Endothelial cell of umbilical vein (primary cell): ENCODE measurements around the gene NUDCD3.

Source experiments
- EZH2 ChIP-seq: IDR thresholded peaks from 2 replicates; pipeline ENCODE4 v1.6.1; 2012; ENCODE audit warnings: borderline replicate concordance, low read depth, mild to moderate bottlenecking, moderate library complexity, low read length, inconsistent platforms; ENCODE audit not compliant: severe bottlenecking
- FOS ChIP-seq: IDR thresholded peaks from 2 replicates; pipeline ENCODE4 v1.6.1; 2011; ENCODE audit warnings: mild to moderate bottlenecking, low read length, moderate library complexity, borderline replicate concordance; ENCODE audit not compliant: insufficient read depth
- GATA2 ChIP-seq: IDR thresholded peaks from 2 replicates; pipeline ENCODE4 v1.7.0; 2011; ENCODE audit warnings: low read depth, mild to moderate bottlenecking, moderate library complexity, mixed read lengths, low read length; ENCODE audit not compliant: insufficient read length, insufficient read depth
- POLR2A ChIP-seq: IDR thresholded peaks from 2 replicates; pipeline ENCODE4 v1.6.1; 2012; ENCODE audit warnings: low read depth, mild to moderate bottlenecking, control low read depth, low read length
- POLR2AphosphoS5 ChIP-seq: IDR thresholded peaks from 2 replicates; pipeline ENCODE4 v1.6.1; 2012; ENCODE audit warnings: low read depth, mild to moderate bottlenecking, control low read depth, low read length, moderate library complexity; ENCODE audit not compliant: insufficient read depth
- TF ChIP-seq, protein P1 (sequence below), 2 donors: IDR thresholded peaks; 1 replicate in 1 of 2; 2 replicates in 1 of 2; pipeline ENCODE4 v1.5.1; 2011; ENCODE audit warnings: low read length in 2 of 2, mild to moderate bottlenecking in 2 of 2, moderate library complexity in 2 of 2, control low read depth in 1 of 2, inconsistent platforms in 1 of 2, low read depth in 1 of 2; ENCODE audit not compliant: insufficient read depth in 1 of 2; ENCODE audit errors: extremely low read depth in 1 of 2

DNA sequence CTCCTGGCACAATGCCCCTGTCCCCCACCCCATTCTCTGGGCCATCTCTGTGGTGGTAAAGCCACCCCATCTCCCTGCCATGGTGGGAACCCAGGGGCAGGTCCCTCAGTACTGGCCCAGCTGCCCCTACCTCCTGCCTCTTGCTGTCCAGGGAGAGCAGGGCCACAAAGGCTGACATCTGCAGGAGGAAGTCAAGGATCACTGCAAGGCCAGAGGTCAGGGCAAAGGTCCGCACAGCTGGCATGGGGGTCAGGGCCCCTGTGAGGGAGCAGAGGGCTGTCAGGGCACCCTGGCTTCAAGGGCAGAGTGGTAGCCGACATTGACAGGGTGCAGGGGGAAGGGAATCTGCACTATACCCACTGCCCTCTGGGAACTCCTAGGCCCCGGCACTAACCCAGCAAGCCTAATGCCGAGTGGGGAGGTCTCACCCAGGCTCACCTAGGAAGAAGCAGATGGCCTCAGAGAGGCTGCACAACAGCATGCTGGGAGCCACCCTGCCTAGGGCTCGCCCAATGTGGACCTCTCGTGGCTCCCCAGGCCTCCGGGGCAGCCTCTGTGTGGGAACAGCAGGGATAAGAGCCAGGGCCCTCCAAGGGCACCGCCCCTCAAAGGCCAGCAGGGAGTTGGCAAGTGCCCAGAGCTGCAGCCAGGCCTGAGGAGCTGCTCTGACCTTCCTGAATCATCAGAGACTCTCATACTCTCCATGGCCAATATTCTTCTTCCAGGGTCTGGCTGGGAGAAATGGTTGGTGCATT lies 43.0 kb upstream of the NUDCD3 start:
- TF ChIP-seq, protein P1, sequence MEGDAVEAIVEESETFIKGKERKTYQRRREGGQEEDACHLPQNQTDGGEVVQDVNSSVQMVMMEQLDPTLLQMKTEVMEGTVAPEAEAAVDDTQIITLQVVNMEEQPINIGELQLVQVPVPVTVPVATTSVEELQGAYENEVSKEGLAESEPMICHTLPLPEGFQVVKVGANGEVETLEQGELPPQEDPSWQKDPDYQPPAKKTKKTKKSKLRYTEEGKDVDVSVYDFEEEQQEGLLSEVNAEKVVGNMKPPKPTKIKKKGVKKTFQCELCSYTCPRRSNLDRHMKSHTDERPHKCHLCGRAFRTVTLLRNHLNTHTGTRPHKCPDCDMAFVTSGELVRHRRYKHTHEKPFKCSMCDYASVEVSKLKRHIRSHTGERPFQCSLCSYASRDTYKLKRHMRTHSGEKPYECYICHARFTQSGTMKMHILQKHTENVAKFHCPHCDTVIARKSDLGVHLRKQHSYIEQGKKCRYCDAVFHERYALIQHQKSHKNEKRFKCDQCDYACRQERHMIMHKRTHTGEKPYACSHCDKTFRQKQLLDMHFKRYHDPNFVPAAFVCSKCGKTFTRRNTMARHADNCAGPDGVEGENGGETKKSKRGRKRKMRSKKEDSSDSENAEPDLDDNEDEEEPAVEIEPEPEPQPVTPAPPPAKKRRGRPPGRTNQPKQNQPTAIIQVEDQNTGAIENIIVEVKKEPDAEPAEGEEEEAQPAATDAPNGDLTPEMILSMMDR (IDR thresholded peaks at IDR 0.05; ENCODE audit: extremely low read depth in 1 of 2, insufficient read depth in 1 of 2, low read depth in 1 of 2, low read length in 2 of 2), result no peak
- TF ChIP-seq FOS, result no peak
- TF ChIP-seq POLR2A, result no peak
- TF ChIP-seq POLR2AphosphoS5, result no peak
- no peak for TF ChIP-seq EZH2
- no peak for TF ChIP-seq GATA2
